ENCODE data around the gene HOXD11.
A peak's percentile ranks its signal among the peaks of the same experiment; 100 is the strongest.

Gene HOXD11

GRCh38 chr2:176076063-176076462 lies 31.0 kb upstream of the HOXD11 start:
- Histone ChIP-seq H3K4me3 (replicated peaks; ENCODE audit: low read depth, low read length) (no peak overlapping the region), H3K27me3 (replicated peaks; ENCODE audit: control insufficient read depth, insufficient read depth, low read length) (peaks cover 4% of the 10 kb centered on the region; the same call in 1 of the 2 replicates), H3K36me3 (ENCODE audit: control insufficient read depth, insufficient read depth, low read length) (no peaks in the 10 kb centered on the region)
- DNase-seq (ENCODE audit: extremely low read depth, insufficient read length), result no peak
- TF ChIP-seq CTCF (IDR thresholded peaks at IDR 0.05; ENCODE audit: insufficient read depth, low read length, poor library complexity, severe bottlenecking), result no peak

GRCh38 chr2:176076796-176077195 lies 30.3 kb upstream of the HOXD11 start:
- H3K27me3 ChIP-seq (replicated peaks; ENCODE audit: control insufficient read depth, insufficient read depth, low read length), result peaks cover 4% of the 10 kb centered on the region; the same call in 1 of the 2 replicates
- no peak for TF ChIP-seq CTCF (IDR thresholded peaks at IDR 0.05; ENCODE audit: insufficient read depth, low read length, poor library complexity, severe bottlenecking)
- no peak overlapping the region for H3K4me3 ChIP-seq (replicated peaks; ENCODE audit: low read depth, low read length)
- no peaks in the 10 kb centered on the region for H3K36me3 ChIP-seq (ENCODE audit: control insufficient read depth, insufficient read depth, low read length)
- DNase-seq (ENCODE audit: extremely low read depth, insufficient read length), result no peak

- TF ChIP-seq CTCF (IDR thresholded peaks at IDR 0.05; ENCODE audit: insufficient read depth, low read length, poor library complexity, severe bottlenecking), result no peak
- no peak for DNase-seq (ENCODE audit: extremely low read depth, insufficient read length)
- Histone ChIP-seq H3K27me3 (replicated peaks; ENCODE audit: control insufficient read depth, insufficient read depth, low read length) (peaks cover 4% of the 10 kb centered on the region; the same call in 1 of the 2 replicates), H3K36me3 (ENCODE audit: control insufficient read depth, insufficient read depth, low read length) (no peaks in the 10 kb centered on the region), H3K4me3 (replicated peaks; ENCODE audit: low read depth, low read length) (no peak overlapping the region)
Measured at GRCh38 chr2:176078541-176079284, 28.4 kb upstream of the HOXD11 start.

GRCh38 chr2:176079285-176079830 lies 27.7 kb upstream of the HOXD11 start:
- DNase-seq (ENCODE audit: extremely low read depth, insufficient read length), result no peak
- Histone ChIP-seq H3K4me3 (replicated peaks; ENCODE audit: low read depth, low read length) (no peak overlapping the region), H3K36me3 (ENCODE audit: control insufficient read depth, insufficient read depth, low read length) (no peaks in the 10 kb centered on the region), H3K27me3 (replicated peaks; ENCODE audit: control insufficient read depth, insufficient read depth, low read length) (peaks cover 3% of the 10 kb centered on the region; the same call in 1 of the 2 replicates)
- no peak for TF ChIP-seq CTCF (IDR thresholded peaks at IDR 0.05; ENCODE audit: insufficient read depth, low read length, poor library complexity, severe bottlenecking)

GRCh38 chr2:176079831-176080539 lies 27.1 kb upstream of the HOXD11 start:
- DNase-seq (ENCODE audit: extremely low read depth, insufficient read length), result peak; percentile 64
- H3K27me3 ChIP-seq (replicated peaks; ENCODE audit: control insufficient read depth, insufficient read depth, low read length), result peaks cover 3% of the 10 kb centered on the region; the same call in 1 of the 2 replicates
- peak; percentile 36 for TF ChIP-seq CTCF (IDR thresholded peaks at IDR 0.05; ENCODE audit: insufficient read depth, low read length, poor library complexity, severe bottlenecking)
- H3K4me3 ChIP-seq (replicated peaks; ENCODE audit: low read depth, low read length), result no peak overlapping the region
- no peaks in the 10 kb centered on the region for H3K36me3 ChIP-seq (ENCODE audit: control insufficient read depth, insufficient read depth, low read length)

All from GM06990 (cell line).